HG03066 (cell line): ENCODE data around the gene PLA2G4A.

Source experiments
- ATAC-seq: cut with Tn5 transposase; IDR thresholded peaks from one replicate; pipeline ENCODE4 v1.9.1; 2021; ENCODE audit warnings: low read depth; ENCODE audit not compliant: unreplicated experiment

PLA2G4A gene

DNA sequence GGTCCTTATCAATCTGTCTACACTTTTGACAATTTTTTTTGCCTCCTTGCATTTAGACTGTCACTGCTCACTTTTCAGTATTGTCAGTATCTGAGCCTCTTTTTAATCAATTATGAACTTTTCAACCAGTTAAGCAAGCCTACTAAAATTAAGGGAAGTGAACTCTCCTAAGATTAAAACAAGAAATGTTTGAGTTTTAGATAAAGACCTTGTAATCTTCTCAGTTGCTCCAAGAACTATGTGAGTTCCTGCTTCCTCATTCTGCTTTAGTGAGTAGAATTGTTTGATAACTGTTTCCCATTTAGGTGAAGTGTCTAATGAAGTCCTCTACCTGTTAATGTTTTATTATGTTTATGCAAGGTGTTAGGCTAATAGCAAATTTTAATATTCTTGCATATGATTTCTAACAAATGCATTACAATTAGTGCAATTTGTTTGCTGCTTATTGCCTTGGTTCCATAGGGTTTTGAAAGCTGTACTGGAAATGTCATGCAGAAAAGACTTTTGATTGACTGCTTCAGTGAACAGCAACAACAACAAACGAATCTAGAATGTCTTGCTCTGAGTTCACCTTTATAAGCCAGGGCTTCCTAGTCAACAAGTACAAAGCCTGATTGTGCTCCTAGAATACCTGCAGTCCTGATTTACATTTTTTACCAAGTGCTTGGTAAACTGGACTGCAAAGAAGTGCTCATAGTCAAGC lies 40.9 kb downstream of the PLA2G4A start:
- ATAC-seq: no peak

- no peak for ATAC-seq
Measured at GRCh38 chr1:186871784-186872183, 43.0 kb downstream of the PLA2G4A start.

DNA sequence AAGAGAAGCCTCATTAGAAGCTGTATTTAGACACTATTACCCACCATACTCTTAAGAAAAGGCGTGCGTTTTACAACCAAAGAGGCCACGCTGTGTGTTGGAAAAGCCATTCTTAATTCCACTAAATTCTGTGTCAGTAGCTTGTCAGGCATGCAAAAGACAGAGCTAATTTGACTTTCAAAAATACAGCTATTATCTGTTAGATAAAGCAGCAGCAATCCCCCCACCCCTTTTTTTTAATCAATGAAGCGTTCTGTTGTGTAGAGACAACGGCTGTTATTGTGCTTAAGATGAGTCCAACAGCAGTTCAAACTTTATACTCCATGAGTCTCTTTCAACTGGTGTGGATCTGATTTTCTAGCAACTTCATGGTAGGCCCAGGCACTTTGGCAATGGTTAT lies 43.5 kb downstream of the PLA2G4A start:
- ATAC-seq: no peak

DNA sequence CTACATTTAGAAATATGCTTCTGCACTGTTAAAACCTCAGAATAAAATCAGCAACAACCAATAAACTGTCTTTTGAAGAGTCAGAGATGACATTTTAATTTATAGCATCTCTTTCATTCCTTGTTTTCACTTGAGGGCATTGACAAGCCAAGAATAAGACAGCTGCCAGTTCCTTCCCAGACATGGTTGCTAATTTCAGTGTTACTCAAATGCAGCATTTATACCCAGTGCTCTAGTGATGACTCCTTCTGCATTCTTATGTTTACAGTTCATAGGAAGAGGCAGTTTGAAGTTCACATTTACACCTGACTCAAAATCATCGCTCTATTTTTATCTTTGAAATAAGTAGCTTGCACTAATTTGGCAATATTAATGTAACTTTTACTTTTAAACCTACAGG lies 44.9 kb downstream of the PLA2G4A start:
- no peak for ATAC-seq

- ATAC-seq: no peak
Measured at GRCh38 chr1:186875896-186876835, 47.4 kb downstream of the PLA2G4A start.

- ATAC-seq: no peak
Measured at GRCh38 chr1:186878356-186878755, 49.6 kb downstream of the PLA2G4A start.

DNA sequence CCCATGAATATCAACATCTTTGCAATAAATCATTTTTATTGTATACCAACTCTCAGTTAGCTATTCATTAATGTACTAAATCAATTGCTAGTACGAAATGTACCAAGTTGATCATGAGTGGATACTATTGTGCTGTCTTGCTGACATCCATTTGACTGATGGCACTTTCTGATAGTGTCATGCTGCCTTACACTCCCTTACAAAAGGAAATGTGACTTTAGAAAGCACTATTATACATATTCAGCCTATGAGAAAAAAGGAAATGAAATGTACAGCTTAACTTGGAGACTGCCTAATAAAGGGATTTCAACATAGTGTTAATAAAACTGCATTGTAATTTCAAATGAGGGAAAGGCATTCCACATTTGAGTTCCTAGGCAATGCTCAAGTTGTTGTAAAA lies 52.2 kb downstream of the PLA2G4A start:
- no peak for ATAC-seq

DNA sequence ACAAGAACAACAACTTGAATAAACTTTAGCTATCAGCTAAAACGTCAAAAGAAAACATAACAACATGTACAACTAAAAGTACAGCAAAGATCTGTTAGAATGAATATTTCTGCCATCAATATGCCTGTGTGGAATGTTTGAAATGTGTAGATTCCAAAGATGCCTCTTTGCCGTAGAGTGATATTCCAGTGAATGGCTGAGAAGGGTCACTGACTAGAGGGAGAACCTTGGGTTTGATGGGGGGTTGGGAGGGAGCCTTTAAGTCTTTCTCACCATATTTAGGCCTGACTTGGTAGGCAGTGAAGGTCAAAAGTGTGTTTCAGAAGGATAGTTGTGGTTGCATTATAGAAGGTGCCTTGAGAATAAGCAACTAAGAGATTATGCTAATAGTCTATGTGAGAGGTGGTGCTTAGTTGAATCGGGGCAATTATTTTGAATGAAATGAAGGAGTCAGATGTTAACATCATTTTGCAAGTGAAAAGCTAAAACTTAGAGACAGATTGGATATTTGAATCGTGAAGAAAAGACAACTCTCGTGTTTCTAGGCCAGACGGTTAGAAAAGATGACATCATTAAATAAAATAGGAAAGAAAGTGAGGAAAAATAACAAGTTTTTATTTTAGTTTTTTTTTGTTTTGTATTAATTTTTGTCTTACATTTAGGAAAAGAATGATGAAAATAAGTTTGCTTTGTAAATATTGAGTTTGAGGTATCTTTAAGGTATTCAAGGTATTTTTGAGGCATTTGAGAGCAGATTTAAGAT lies 53.8 kb downstream of the PLA2G4A start:
- no peak for ATAC-seq

GRCh38 chr1:186884251-186884650 lies 55.5 kb downstream of the PLA2G4A start:
- ATAC-seq: no peak

GRCh38 chr1:186887203-186887602 lies 58.5 kb downstream of the PLA2G4A start:
- no peak for ATAC-seq

GRCh38 chr1:186888367-186888766 lies 59.6 kb downstream of the PLA2G4A start:
- ATAC-seq: no peak

GRCh38 chr1:186892936-186893335 lies 64.2 kb downstream of the PLA2G4A start:
- no peak for ATAC-seq

DNA sequence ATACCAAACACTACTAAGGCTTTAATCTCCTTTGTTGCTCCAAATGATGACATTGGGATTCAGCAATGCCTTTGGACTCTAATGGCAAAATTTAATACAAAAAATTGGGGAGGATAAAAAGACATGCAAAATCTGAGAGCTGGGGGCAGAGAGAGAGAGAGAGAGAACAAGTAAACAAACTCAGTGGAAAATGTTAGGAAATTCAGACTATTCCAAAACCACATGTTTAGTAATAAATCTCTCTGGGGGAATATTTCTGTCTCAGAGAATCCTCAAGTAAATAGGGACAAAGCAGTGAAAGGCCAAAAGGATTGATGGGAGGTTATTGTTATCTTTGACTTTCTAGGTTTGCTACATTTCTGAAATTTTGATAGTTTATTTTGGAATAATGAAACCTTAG lies 65.7 kb downstream of the PLA2G4A start:
- no peak for ATAC-seq

- no peak for ATAC-seq
Measured at GRCh38 chr1:186896211-186896610, 67.5 kb downstream of the PLA2G4A start.

GRCh38 chr1:186897008-186897407 lies 68.3 kb downstream of the PLA2G4A start:
- no peak for ATAC-seq

GRCh38 chr1:186899577-186899976 lies 70.8 kb downstream of the PLA2G4A start:
- peak; percentile 97 for ATAC-seq

DNA sequence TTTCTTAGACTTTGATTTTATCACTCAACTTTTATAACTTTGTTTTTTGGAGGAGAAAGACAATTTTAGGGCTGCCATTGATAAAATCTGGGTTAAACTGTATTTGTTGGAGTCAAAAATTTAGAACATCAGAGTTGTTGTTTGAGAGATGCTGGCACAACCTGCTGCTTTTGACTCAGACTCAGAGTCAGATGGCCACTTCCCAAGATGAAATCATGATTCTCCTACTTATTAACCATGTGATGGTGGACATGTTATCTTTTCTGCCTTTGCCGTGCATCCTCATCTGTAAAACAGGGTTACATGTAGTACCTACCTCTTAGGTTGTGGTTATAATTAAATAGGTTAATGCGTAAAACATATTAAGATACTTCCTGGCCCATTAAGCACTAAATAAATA lies 71.2 kb downstream of the PLA2G4A start:
- ATAC-seq: no peak

DNA sequence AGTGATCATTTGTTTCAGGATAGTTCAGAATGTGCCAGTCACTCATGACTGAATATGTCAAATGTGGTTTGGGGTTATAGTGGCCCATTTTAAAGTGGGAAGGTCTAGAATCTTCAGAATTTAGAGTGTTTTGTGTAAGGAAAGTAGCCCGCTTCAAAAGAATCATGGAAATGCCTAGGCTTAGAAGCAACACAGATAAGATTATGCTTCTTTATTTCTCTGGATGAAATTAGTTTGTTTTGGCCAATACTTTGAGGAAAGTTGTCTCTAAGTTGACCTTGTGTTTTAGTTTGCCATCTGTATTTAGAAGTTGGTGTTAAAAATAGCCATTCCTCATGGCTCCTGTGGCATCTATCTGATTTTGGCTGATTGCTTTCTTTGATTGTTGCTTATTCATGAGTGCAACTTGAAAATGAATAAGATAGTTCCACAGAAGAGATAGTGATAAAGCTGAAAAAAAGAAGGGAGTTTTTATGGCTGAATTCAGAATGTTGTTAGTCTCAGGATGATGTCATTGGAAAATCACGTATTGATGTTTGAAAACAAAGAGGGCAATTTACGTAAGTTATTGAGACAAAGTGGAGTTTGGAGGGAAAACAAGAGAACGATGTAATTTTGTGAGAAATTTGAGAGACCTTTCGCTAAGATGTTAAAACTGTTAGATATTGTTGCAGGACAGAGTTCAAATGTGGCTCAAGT lies 71.9 kb downstream of the PLA2G4A start:
- no peak for ATAC-seq

DNA sequence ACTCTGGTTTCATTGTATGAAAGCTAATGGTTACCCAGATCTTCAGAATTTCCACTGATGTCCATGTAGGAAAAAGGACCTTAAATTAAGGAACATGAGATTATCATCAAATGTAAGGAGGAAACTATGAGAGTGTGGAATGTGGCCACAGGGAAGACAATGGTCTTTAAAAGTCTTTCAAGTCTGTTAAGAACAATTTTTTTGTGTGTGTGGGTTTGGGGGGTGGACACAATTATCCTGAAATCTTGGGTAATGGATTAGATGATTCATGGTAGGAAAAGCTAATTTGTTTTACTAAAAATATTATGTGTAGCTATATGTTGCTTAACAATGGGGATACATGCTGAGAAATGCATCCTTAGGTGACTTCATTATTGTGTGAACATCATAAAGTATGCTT lies 72.9 kb downstream of the PLA2G4A start:
- no peak for ATAC-seq

DNA sequence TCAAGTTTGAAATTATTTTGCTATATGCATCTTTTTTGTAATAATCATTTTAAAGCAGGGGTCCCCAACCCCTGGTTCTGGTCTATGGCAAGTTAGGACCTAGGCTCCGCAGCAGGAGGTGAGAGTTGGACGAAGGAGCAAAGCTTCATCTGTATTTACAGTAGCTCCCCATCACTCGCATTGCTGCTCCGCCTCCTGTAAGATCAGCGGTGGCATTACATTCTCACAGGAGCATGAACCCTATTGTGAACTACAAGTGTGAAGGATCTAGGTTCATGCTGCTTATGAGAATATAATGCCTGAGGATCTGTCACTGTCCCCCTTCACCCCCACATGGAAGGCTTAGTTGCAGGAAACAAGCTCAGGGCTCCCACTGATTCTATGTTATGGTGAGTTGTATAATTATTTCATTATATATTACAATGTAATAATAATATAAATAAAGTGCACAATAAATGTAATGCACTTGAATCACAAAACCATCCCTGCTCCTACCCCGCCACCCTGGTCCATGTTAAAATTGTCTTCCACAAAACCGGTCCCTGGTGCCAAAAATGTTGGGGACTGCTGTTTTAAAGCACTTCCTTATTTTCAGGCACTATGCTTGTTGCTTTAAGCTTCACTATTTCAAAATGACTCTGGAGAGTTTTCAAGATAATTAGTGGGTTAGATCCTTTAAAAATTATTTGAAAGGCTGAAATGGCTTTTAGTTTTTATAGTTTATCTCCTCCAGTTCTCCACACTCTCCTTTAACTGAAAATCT lies 74.8 kb downstream of the PLA2G4A start:
- ATAC-seq: no peak
